ENCODE measurements around the gene LMF1. TPM values are rescaled to one million over a fixed set of nuclear protein-coding genes. Genes with fewer than 3 reads are reported as not detected.

The LMF1 gene
- total RNA-seq, 2 donors from 2014 or later, result 86.1 to 87.5 TPM

GRCh38 chr16:914440-914839, 56.3 kb downstream of the LMF1 start:
- DNase-seq (ENCODE audit: low spot score), result no peak
- no peaks in the 10 kb centered on the region for H3K36me3 ChIP-seq
- H3K4me1 ChIP-seq (replicated peaks), result no peaks in the 10 kb centered on the region
- no peak overlapping the region for H3K27ac ChIP-seq
- intact Hi-C loops (cut with DNase I), result no loop called here
- TF ChIP-seq POLR2AphosphoS5 (IDR thresholded peaks at IDR 0.05) (no peak), POLR2A (IDR thresholded peaks at IDR 0.05) (no peak), CTCF (IDR thresholded peaks at IDR 0.05) (no peak)
- no peaks in the 10 kb centered on the region for H3K9me3 ChIP-seq
- 81% methylated on average over 4 of the region's 4 CpGs for WGBS
- H3K27me3 ChIP-seq (replicated peaks; ENCODE audit: insufficient read depth), result no peaks in the 10 kb centered on the region
- no peak overlapping the region for H3K4me3 ChIP-seq

- TF ChIP-seq POLR2AphosphoS5 (IDR thresholded peaks at IDR 0.05), result no peak
- no peak for TF ChIP-seq CTCF (IDR thresholded peaks at IDR 0.05)
- no peak for TF ChIP-seq POLR2A (IDR thresholded peaks at IDR 0.05)
- intact Hi-C loops (cut with DNase I), result no loop called here
- no peak for DNase-seq (ENCODE audit: low spot score)
Measured at GRCh38 chr16:913817-914439, 56.9 kb downstream of the LMF1 start.

GRCh38 chr16:912684-913613, 57.8 kb downstream of the LMF1 start:
- no peak overlapping the region for H3K4me3 ChIP-seq
- TF ChIP-seq CTCF (IDR thresholded peaks at IDR 0.05) (no peak), POLR2AphosphoS5 (IDR thresholded peaks at IDR 0.05) (no peak), POLR2A (IDR thresholded peaks at IDR 0.05) (no peak)
- no peaks in the 10 kb centered on the region for H3K4me1 ChIP-seq (replicated peaks)
- H3K36me3 ChIP-seq, result no peaks in the 10 kb centered on the region
- no peaks in the 10 kb centered on the region for H3K27me3 ChIP-seq (replicated peaks; ENCODE audit: insufficient read depth)
- no peak for DNase-seq (ENCODE audit: low spot score)
- 85% methylated on average over 40 of the region's 56 CpGs for WGBS
- intact Hi-C loops (cut with DNase I), result no loop called here
- H3K27ac ChIP-seq, result no peak overlapping the region
- no peaks in the 10 kb centered on the region for H3K9me3 ChIP-seq

More at GRCh38 chr16:913817-914439, 56.9 kb downstream of the LMF1 start:
- no peak overlapping the region for H3K27ac ChIP-seq
- H3K4me3 ChIP-seq, result no peak overlapping the region
- H3K36me3 ChIP-seq, result no peaks in the 10 kb centered on the region
- H3K27me3 ChIP-seq (replicated peaks; ENCODE audit: insufficient read depth), result no peaks in the 10 kb centered on the region
- H3K4me1 ChIP-seq (replicated peaks), result no peaks in the 10 kb centered on the region
- H3K9me3 ChIP-seq, result no peaks in the 10 kb centered on the region
- WGBS, result 93% methylated on average over 26 of the region's 26 CpGs

GRCh38 chr16:912322-912683, 58.5 kb downstream of the LMF1 start:
- TF ChIP-seq POLR2AphosphoS5 (IDR thresholded peaks at IDR 0.05), result no peak
- TF ChIP-seq POLR2A (IDR thresholded peaks at IDR 0.05), result no peak
- no peak for TF ChIP-seq CTCF (IDR thresholded peaks at IDR 0.05)
- H3K27me3 ChIP-seq (replicated peaks; ENCODE audit: insufficient read depth), result no peaks in the 10 kb centered on the region
- DNase-seq (ENCODE audit: low spot score), result no peak
- H3K27ac ChIP-seq, result no peak overlapping the region
- intact Hi-C loops (cut with DNase I), result no loop called here
- H3K36me3 ChIP-seq, result no peaks in the 10 kb centered on the region
- WGBS, result 84% methylated on average over 19 of the region's 19 CpGs
- H3K4me3 ChIP-seq, result no peak overlapping the region
- no peaks in the 10 kb centered on the region for H3K4me1 ChIP-seq (replicated peaks)
- no peaks in the 10 kb centered on the region for H3K9me3 ChIP-seq

Measured in prostate gland (tissue), 2 donors.